ENCODE results near the gene DCAF8.

- TF ChIP-seq, protein P1, sequence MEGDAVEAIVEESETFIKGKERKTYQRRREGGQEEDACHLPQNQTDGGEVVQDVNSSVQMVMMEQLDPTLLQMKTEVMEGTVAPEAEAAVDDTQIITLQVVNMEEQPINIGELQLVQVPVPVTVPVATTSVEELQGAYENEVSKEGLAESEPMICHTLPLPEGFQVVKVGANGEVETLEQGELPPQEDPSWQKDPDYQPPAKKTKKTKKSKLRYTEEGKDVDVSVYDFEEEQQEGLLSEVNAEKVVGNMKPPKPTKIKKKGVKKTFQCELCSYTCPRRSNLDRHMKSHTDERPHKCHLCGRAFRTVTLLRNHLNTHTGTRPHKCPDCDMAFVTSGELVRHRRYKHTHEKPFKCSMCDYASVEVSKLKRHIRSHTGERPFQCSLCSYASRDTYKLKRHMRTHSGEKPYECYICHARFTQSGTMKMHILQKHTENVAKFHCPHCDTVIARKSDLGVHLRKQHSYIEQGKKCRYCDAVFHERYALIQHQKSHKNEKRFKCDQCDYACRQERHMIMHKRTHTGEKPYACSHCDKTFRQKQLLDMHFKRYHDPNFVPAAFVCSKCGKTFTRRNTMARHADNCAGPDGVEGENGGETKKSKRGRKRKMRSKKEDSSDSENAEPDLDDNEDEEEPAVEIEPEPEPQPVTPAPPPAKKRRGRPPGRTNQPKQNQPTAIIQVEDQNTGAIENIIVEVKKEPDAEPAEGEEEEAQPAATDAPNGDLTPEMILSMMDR (IDR thresholded peaks at IDR 0.05): no peak
- TF ChIP-seq POLR2A (IDR thresholded peaks at IDR 0.05): no peak
These were observed 74.9 kb downstream of the DCAF8 start for GRCh38 chr1:160187407-160187806.
